GM12873 (cell line): ENCODE measurements around the gene CHL1.

ENCODE experiments used
- CTCF ChIP-seq: IDR thresholded peaks from 2 replicates; pipeline ENCODE4 v1.5.1; 2012; ENCODE audit warnings: low read depth, mild to moderate bottlenecking, moderate library complexity, low read length, control low read depth; ENCODE audit not compliant: insufficient read depth; ENCODE audit errors: missing control alignments

Gene CHL1

GRCh38 chr3:196311-197148 lies at the start of gene CHL1:
Gene CHL1 (plus strand): TSS chr3:196763. CDS start chr3:319777, 123,014 bp downstream.
- TF ChIP-seq CTCF: no peak

GRCh38 chr3:151614-152189 lies 44.9 kb upstream of the CHL1 start:
- TF ChIP-seq CTCF: no peak

GRCh38 chr3:159974-160373 lies 36.6 kb upstream of the CHL1 start:
- no peak for TF ChIP-seq CTCF

- no peak for TF ChIP-seq CTCF
Measured at GRCh38 chr3:166071-166470, 30.5 kb upstream of the CHL1 start.

GRCh38 chr3:166799-167198 lies 29.8 kb upstream of the CHL1 start:
- TF ChIP-seq CTCF: no peak

- no peak for TF ChIP-seq CTCF
Measured at GRCh38 chr3:173886-174285, 22.7 kb upstream of the CHL1 start.

GRCh38 chr3:184976-185375 lies 11.6 kb upstream of the CHL1 start:
- no peak for TF ChIP-seq CTCF
